CD14-positive monocyte (primary cell): Measurements from ENCODE around the gene GNAS. TPM values are rescaled to one million over a fixed set of nuclear protein-coding genes. Genes with fewer than 3 reads are reported as not detected.

ENCODE experiments used
- DNase-seq, 3 donors: peaks; one replicate each; pipeline ENCODE4 v3.0.0-alpha.2; 2011 to 2022
- H2AFZ ChIP-seq: 2 replicates; pipeline ENCODE4 v1.6.0; 2012; ENCODE audit warnings: mild to moderate bottlenecking, low read depth, low read length, inconsistent platforms; ENCODE audit not compliant: insufficient read depth, poor library complexity, severe bottlenecking
- H3K27ac ChIP-seq, 2 donors: 1 replicate in 1 of 2; 2 replicates in 1 of 2; pipeline ENCODE4 v1.5.1; 2012 to 2013; ENCODE audit warnings: low read length in 2 of 2, control low read depth in 1 of 2, inconsistent platforms in 1 of 2, low read depth in 1 of 2, mild to moderate bottlenecking in 1 of 2
- H3K27me3 ChIP-seq, 2 donors: one replicate each; pipeline versions ENCODE4 v1.6.0 to v1.6.1; 2011 to 2013; ENCODE audit warnings: low read length in 2 of 2; ENCODE audit not compliant: control insufficient read depth in 2 of 2, insufficient read depth in 2 of 2
- H3K36me3 ChIP-seq, 2 donors: replicated peaks in 1 of 2; 1 replicate in 1 of 2; 2 replicates in 1 of 2; pipeline versions ENCODE4 v1.5.1 to v1.6.1; 2012 to 2013; ENCODE audit warnings: low read length in 2 of 2, control low read depth in 1 of 2, inconsistent platforms in 1 of 2, mild to moderate bottlenecking in 1 of 2; ENCODE audit not compliant: insufficient read depth in 2 of 2, control insufficient read depth in 1 of 2
- H3K4me1 ChIP-seq, 2 donors: 1 replicate in 1 of 2; 2 replicates in 1 of 2; pipeline versions ENCODE4 v1.5.1 to v1.6.1; 2012 to 2013; ENCODE audit warnings: low read length in 2 of 2, control low read depth in 1 of 2, inconsistent platforms in 1 of 2, mild to moderate bottlenecking in 1 of 2, moderate library complexity in 1 of 2; ENCODE audit not compliant: insufficient read depth in 2 of 2, control insufficient read depth in 1 of 2
- H3K4me2 ChIP-seq: replicated peaks from 2 replicates; pipeline ENCODE3; 2012; ENCODE audit warnings: low read length, moderate library complexity, mild to moderate bottlenecking; ENCODE audit not compliant: poor library complexity, severe bottlenecking; ENCODE audit errors: extremely low read depth
- H3K4me3 ChIP-seq, 3 experiments: fragments of 200-600 bp in 1 of 3; sonication (generic) in 1 of 3; replicated peaks in 1 of 3; 1 replicate in 2 of 3; 2 replicates in 1 of 3; pipeline ENCODE4 v1.5.1; 2011 to 2013; ENCODE audit warnings: low read length in 3 of 3, mild to moderate bottlenecking in 3 of 3, control low read depth in 2 of 3, low read depth in 2 of 3, inconsistent platforms in 1 of 3, moderate library complexity in 1 of 3
- H3K79me2 ChIP-seq: 2 replicates; pipeline ENCODE4 v1.6.0; 2012; ENCODE audit warnings: mild to moderate bottlenecking, control low read depth, inconsistent platforms, low read length, moderate library complexity; ENCODE audit not compliant: insufficient read depth
- H3K9ac ChIP-seq: 2 replicates; pipeline ENCODE4 v1.6.0; 2017; ENCODE audit warnings: low read length, mild to moderate bottlenecking; ENCODE audit not compliant: insufficient read depth, poor library complexity, severe bottlenecking
- H3K9me3 ChIP-seq, 2 donors: replicated peaks in 1 of 2; 1 replicate in 1 of 2; 2 replicates in 1 of 2; pipeline versions ENCODE4 v1.5.1 to v1.6.1; 2012 to 2013; ENCODE audit warnings: low read length in 2 of 2, control low read depth in 1 of 2; ENCODE audit not compliant: control insufficient read depth in 1 of 2, insufficient read depth in 1 of 2
- H4K20me1 ChIP-seq: 2 replicates; pipeline ENCODE4 v1.6.0; 2012; ENCODE audit warnings: mild to moderate bottlenecking, low read length, control low read depth, moderate library complexity; ENCODE audit not compliant: insufficient read depth
- H3K27ac Mint-ChIP-seq, 7 donors: one replicate each; pipeline ENCODE4 v1.8.0; 2020; ENCODE audit warnings: mild to moderate bottlenecking in 7 of 7, mixed read lengths in 7 of 7, moderate library complexity in 6 of 7, inconsistent platforms in 2 of 7
- H3K27me3 Mint-ChIP-seq, 3 donors: one replicate each; pipeline ENCODE4 v1.8.0; 2021 to 2022; ENCODE audit warnings: low read depth in 3 of 3, mild to moderate bottlenecking in 3 of 3, mixed read lengths in 3 of 3, moderate library complexity in 3 of 3, inconsistent platforms in 1 of 3
- H3K36me3 Mint-ChIP-seq, 2 donors: one replicate each; pipeline ENCODE4 v1.8.0; 2020; ENCODE audit warnings: mixed read lengths in 2 of 2, inconsistent platforms in 1 of 2, mild to moderate bottlenecking in 1 of 2
- H3K4me1 Mint-ChIP-seq: one replicate; pipeline ENCODE4 v1.8.0; 2020; ENCODE audit warnings: mild to moderate bottlenecking, mixed read lengths
- H3K4me3 Mint-ChIP-seq, 2 donors: one replicate each; pipeline ENCODE4 v1.8.0; 2020; ENCODE audit warnings: mild to moderate bottlenecking in 2 of 2, mixed read lengths in 2 of 2, moderate library complexity in 1 of 2
- H3K9me3 Mint-ChIP-seq, 7 donors: one replicate each; pipeline ENCODE4 v1.8.0; 2020 to 2022; ENCODE audit warnings: mixed read lengths in 7 of 7, mild to moderate bottlenecking in 6 of 7, moderate library complexity in 6 of 7, inconsistent platforms in 2 of 7
- CTCF ChIP-seq: fragments of 200-600 bp; IDR thresholded peaks from one replicate; pipeline ENCODE4 v1.8.0; 2022; ENCODE audit warnings: antibody characterized with exemption, mild to moderate bottlenecking
- WGBS: methylation state at CpG from one replicate; pipeline ENCODE4 v1.1.5; 2013; ENCODE audit warnings: missing lambda C conversion rate; ENCODE audit not compliant: insufficient coverage; 5-methylcytosine and 5-hydroxymethylcytosine counted together
- intact Hi-C, 2 donors: fragments of 100-400 bp; cut with micrococcal nuclease; formaldehyde crosslinking; loops; one replicate each; pipeline versions ENCODE4 v1.15.0 to v1.15.1; 2023
- polyA plus RNA-seq, 3 donors: library from polyadenylated mRNA; depleted of rRNA in 1 of 3; unstranded in 2 of 3; stranded (reverse) in 1 of 3; fragments of 300-500 nt in 2 of 3; fragments of >200 nt in 1 of 3; fragmentation: Illumina TruSeq in 2 of 3; gene quantifications; 1 replicate in 2 of 3; 2 replicates in 1 of 3; pipeline ENCODE4 v1.2.3, GENCODE V29; 2012 to 2021

Gene GNAS
- polyA plus RNA-seq, 3 donors = 109 to 1,105 (median 124) TPM

- Histone ChIP-seq H4K20me1 (no peaks in the 10 kb centered on the region), H3K4me1 (no peaks in the 10 kb centered on the region), H3K4me3 (no peak overlapping the region), H3K27me3 (no peaks in the 10 kb centered on the region), H3K27ac (no peak overlapping the region), H3K9ac (no peak overlapping the region), H3K4me2 (no peak overlapping the region), H3K36me3 (no peaks in the 10 kb centered on the region), H3K79me2 (no peaks in the 10 kb centered on the region), H2AFZ (no peak overlapping the region), H3K9me3 (peaks cover 0 to 4% of the 10 kb centered on the region in 2 donors)
- no peak for TF ChIP-seq CTCF
- H3K27me3 Mint-ChIP-seq = peaks cover 2 to 15% (median 12%) of the 10 kb centered on the region in 3 donors
- peaks cover under 1 to 7% (median 5%) of the 10 kb centered on the region in 7 donors for H3K9me3 Mint-ChIP-seq
- no peaks in the 10 kb centered on the region for H3K4me1 Mint-ChIP-seq
- WGBS = 42% methylated on average over 8 of the region's 11 CpGs
- no peaks in the 10 kb centered on the region for H3K36me3 Mint-ChIP-seq
- intact Hi-C loops = no loop called here
- no peak overlapping the region for H3K4me3 Mint-ChIP-seq
- H3K27ac Mint-ChIP-seq = no peak overlapping the region
- no peak for DNase-seq
Observed at GRCh38 chr20:58815448-58815847, 37.1 kb upstream of the GNAS start.

- intact Hi-C loops = no loop called here
- Mint-ChIP-seq H3K27ac (no peak overlapping the region), H3K27me3 (peaks cover 2 to 15% (median 12%) of the 10 kb centered on the region in 3 donors), H3K4me1 (no peaks in the 10 kb centered on the region), H3K9me3 (peaks cover 3 to 11% (median 6%) of the 10 kb centered on the region in 7 donors), H3K36me3 (no peaks in the 10 kb centered on the region), H3K4me3 (no peak overlapping the region)
- H3K79me2 ChIP-seq = no peaks in the 10 kb centered on the region
- DNase-seq = no peak
- H3K36me3 ChIP-seq = no peaks in the 10 kb centered on the region
- no peaks in the 10 kb centered on the region for H4K20me1 ChIP-seq
- no peaks in the 10 kb centered on the region for H3K4me1 ChIP-seq
- WGBS = 76% methylated on average over 7 of the region's 10 CpGs
- H2AFZ ChIP-seq = no peak overlapping the region
- H3K9me3 ChIP-seq = peaks cover 0 to 4% of the 10 kb centered on the region in 2 donors
- TF ChIP-seq CTCF = no peak
- no peak overlapping the region for H3K27ac ChIP-seq
- H3K27me3 ChIP-seq = no peaks in the 10 kb centered on the region
- no peak overlapping the region for H3K9ac ChIP-seq
- no peak overlapping the region for H3K4me2 ChIP-seq
- H3K4me3 ChIP-seq = no peak overlapping the region
Observed at GRCh38 chr20:58816051-58816450, 36.5 kb upstream of the GNAS start.
